GM23248 (cell line): Measurements from ENCODE around the gene TRPC4. TPM values are rescaled to one million over a fixed set of nuclear protein-coding genes. Genes with fewer than 3 reads are reported as not detected.
A peak's percentile ranks its signal among the peaks of the same experiment; 100 is the strongest.

Experiments
- DNase-seq: peaks from one replicate; pipeline ENCODE4 v3.0.0-alpha.2; 2015
- H2AFZ ChIP-seq: fragments of 200-600 bp; sonication (generic); 2 replicates; pipeline ENCODE4 v1.6.1; 2016; ENCODE audit warnings: antibody characterized with exemption
- H3F3A ChIP-seq: fragments of 200-600 bp; sonication (generic); 2 replicates; pipeline ENCODE4 v1.6.1; 2016; ENCODE audit warnings: mild to moderate bottlenecking, antibody characterized with exemption, mixed run types; ENCODE audit not compliant: insufficient read depth
- H3K27ac ChIP-seq: fragments of 200-600 bp; sonication (generic); 2 replicates; pipeline ENCODE4 v1.5.1; 2016; ENCODE audit warnings: mild to moderate bottlenecking
- H3K27me3 ChIP-seq: fragments of 200-600 bp; sonication (generic); replicated peaks from 2 replicates; pipeline ENCODE4 v1.6.1; 2016; ENCODE audit warnings: mild to moderate bottlenecking; ENCODE audit not compliant: insufficient read depth
- H3K36me3 ChIP-seq: fragments of 200-600 bp; sonication (generic); 2 replicates; pipeline ENCODE4 v1.6.1; 2016; ENCODE audit warnings: low read depth, mild to moderate bottlenecking
- H3K4me1 ChIP-seq: fragments of 200-600 bp; sonication (generic); 2 replicates; pipeline ENCODE4 v1.6.1; 2016; ENCODE audit warnings: mild to moderate bottlenecking; ENCODE audit not compliant: insufficient read depth
- H3K4me2 ChIP-seq: fragments of 200-600 bp; sonication (generic); one replicate; pipeline ENCODE4 v1.6.1; 2016; ENCODE audit warnings: mild to moderate bottlenecking; ENCODE audit not compliant: unreplicated experiment
- H3K4me3 ChIP-seq: fragments of 200-600 bp; sonication (generic); 2 replicates; pipeline ENCODE4 v1.5.1; 2016; ENCODE audit warnings: mild to moderate bottlenecking
- H3K79me2 ChIP-seq: fragments of 200-600 bp; sonication (generic); 2 replicates; pipeline ENCODE4 v1.6.1; 2016; ENCODE audit warnings: mild to moderate bottlenecking; ENCODE audit not compliant: insufficient read depth
- H3K9ac ChIP-seq: fragments of 200-600 bp; sonication (generic); 2 replicates; pipeline ENCODE4 v1.6.1; 2016; ENCODE audit warnings: mild to moderate bottlenecking
- H3K9me2 ChIP-seq: fragments of 200-600 bp; sonication (generic); 2 replicates; pipeline ENCODE4 v1.6.1; 2016; ENCODE audit warnings: mixed run types, mild to moderate bottlenecking, moderate library complexity; ENCODE audit not compliant: insufficient read depth
- H3K9me3 ChIP-seq: fragments of 200-600 bp; sonication (generic); one replicate; pipeline ENCODE4 v1.6.1; 2017; ENCODE audit warnings: low read depth
- H4K20me1 ChIP-seq: fragments of 200-600 bp; sonication (generic); 2 replicates; pipeline ENCODE4 v1.6.0; 2016; ENCODE audit not compliant: insufficient read depth
- EZH2 ChIP-seq: fragments of 200-600 bp; sonication (generic); IDR thresholded peaks from 2 replicates; pipeline ENCODE4 v1.6.1; 2018; ENCODE audit warnings: antibody characterized with exemption, mild to moderate bottlenecking; ENCODE audit not compliant: insufficient read depth, poor library complexity, severe bottlenecking
- EZH2phosphoT487 ChIP-seq: fragments of 200-600 bp; sonication (generic); IDR thresholded peaks from 2 replicates; pipeline ENCODE4 v1.6.1; 2018; ENCODE audit warnings: antibody characterized with exemption, moderate library complexity, mild to moderate bottlenecking, low read depth; ENCODE audit not compliant: insufficient read depth
- WGBS, 2 experiments: methylation state at CpG; one replicate each; pipeline ENCODE4 v1.1.6; 2015 to 2017; ENCODE audit warnings: low lambda C conversion rate in 2 of 2, low coverage in 1 of 2; ENCODE audit errors: missing lambda C conversion rate in 2 of 2; 5-methylcytosine and 5-hydroxymethylcytosine counted together
- in situ Hi-C: fragments of 300-500 bp; cut with MboI; formaldehyde crosslinking; loops from 2 replicates; pipeline ENCODE4 v1.15.0; 2020
- polyA plus RNA-seq: library from polyadenylated mRNA; unstranded; fragments of >200 nt; fragmentation: Nextera tagmentation; extraction: Ambion mirVana; gene quantifications from 2 replicates; pipeline ENCODE4 v1.2.1, GENCODE V29; 2016
- total RNA-seq: library from RNA; depleted of rRNA; stranded (reverse); fragments of >200 nt; shearing (Covaris generic); gene quantifications from 2 replicates; pipeline ENCODE4 v1.2.3, GENCODE V29; 2014

Gene TRPC4
- total and polyA plus RNA-seq, 2 experiments from 2014 or later = 6.7 to 10.5 TPM

DNA sequence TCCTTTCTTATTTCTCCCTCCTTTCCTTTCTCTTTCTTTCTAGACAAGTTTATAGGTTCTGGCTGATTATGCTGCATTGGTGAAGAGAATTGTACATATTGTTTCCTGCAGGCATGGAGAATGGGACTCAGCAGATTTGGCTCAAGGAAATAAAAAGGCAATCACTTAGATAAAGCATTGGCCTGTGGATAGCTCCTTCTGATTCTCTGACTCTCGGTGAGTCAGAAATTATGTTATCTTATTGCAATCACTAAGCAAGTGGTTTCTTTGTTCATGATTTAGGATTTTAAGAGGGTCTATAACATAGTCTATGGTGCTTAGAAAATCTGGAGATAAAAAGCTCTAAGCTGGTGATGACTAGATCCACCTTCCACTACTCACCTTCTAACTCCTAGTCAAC is 217.0 kb downstream of the TRPC4 start:
- in situ Hi-C loops = no loop called here
- no peak for DNase-seq

DNA sequence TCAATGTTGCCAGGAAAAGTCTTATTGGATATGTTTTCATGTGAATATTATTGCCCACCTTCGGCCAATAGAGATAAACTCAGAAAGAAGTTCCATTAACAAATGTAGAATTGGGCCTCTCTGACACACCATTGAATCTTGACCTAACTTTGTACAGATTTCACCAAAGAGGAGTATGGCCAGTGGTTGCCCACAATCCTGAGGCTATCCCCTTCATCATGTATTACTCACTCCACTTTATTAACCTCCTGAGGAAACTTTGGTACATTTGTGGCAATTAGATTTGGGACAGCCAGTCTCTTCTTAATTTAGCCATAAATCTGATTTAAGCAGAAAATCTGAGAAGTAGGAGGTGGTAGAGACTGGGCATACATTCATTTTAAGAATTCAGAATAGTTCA is 217.7 kb downstream of the TRPC4 start:
- peaks cover 30% of the 10 kb centered on the region for H3F3A ChIP-seq
- H3K9me2 ChIP-seq = no peaks in the 10 kb centered on the region; the same call in 1 of the 2 replicates
- H3K4me3 ChIP-seq = no peak overlapping the region
- TF ChIP-seq EZH2phosphoT487 (no peak), EZH2 (no peak)
- no peaks in the 10 kb centered on the region for H3K27me3 ChIP-seq
- H3K36me3 ChIP-seq = no peaks in the 10 kb centered on the region
- H3K9me3 ChIP-seq = no peaks in the 10 kb centered on the region
- no peak overlapping the region for H3K4me2 ChIP-seq
- peak; percentile 27 for DNase-seq
- 83 to 91% methylated on average over 1 of the region's 1 CpG for WGBS, 2 experiments
- H4K20me1 ChIP-seq = no peaks in the 10 kb centered on the region
- no peak overlapping the region for H3K27ac ChIP-seq
- no peaks in the 10 kb centered on the region for H3K79me2 ChIP-seq
- in situ Hi-C loops = no loop called here
- H3K9ac ChIP-seq = no peak overlapping the region
- peaks cover 44% of the 10 kb centered on the region for H3K4me1 ChIP-seq
- 0 out of 2 replicates have a peak overlapping the region, but pooled peaks have one; percentile 6 for H2AFZ ChIP-seq

More for the DNA sequence above, 217.0 kb downstream of the TRPC4 start:
- Histone ChIP-seq H3K4me1 (peaks cover 51% of the 10 kb centered on the region), H3K4me2 (no peak overlapping the region), H3K9me2 (no peaks in the 10 kb centered on the region; the same call in 1 of the 2 replicates), H3K4me3 (no peak overlapping the region), H3K9ac (no peak overlapping the region), H3K36me3 (no peaks in the 10 kb centered on the region), H4K20me1 (no peaks in the 10 kb centered on the region), H3K27me3 (no peaks in the 10 kb centered on the region), H3K79me2 (no peaks in the 10 kb centered on the region), H2AFZ (no peak overlapping the region), H3K9me3 (no peaks in the 10 kb centered on the region), H3K27ac (no peak overlapping the region), H3F3A (peaks cover 37% of the 10 kb centered on the region)
- TF ChIP-seq EZH2phosphoT487 = no peak
- 70 to 72% methylated on average over 1 of the region's 1 CpG for WGBS, 2 experiments

DNA sequence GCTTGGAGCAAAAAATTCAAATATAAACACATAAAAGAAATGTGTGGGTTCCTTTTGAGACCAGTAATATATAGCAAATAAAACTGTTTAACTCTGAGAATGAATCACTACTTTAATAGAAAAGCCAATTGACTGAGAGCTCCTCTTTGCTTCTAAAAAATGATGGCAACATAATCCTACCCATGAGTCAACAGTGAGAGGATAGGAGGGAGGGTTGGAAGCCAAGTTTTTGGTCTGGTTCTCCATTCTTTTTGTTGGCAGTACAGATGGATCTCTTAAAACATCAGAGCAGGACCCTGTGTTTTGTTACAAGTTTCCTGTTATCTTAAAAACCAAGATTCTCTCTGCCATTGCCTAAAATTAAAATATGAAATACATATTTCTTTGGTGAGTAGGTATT is 221.0 kb downstream of the TRPC4 start:
- no peaks in the 10 kb centered on the region for H3K36me3 ChIP-seq
- H3F3A ChIP-seq = peaks cover 15% of the 10 kb centered on the region; the same call in 1 of the 2 replicates
- in situ Hi-C loops = loop anchor here (10.0 to 25.0 kb wide), 6 partner anchors 216 to 1114 kb away; partner anchors contain the start of gene TRPC4
- H3K4me2 ChIP-seq = no peak overlapping the region
- no peaks in the 10 kb centered on the region for H3K79me2 ChIP-seq
- no peaks in the 10 kb centered on the region for H3K9me2 ChIP-seq
- H3K4me1 ChIP-seq = peaks cover 26% of the 10 kb centered on the region
- H3K9me3 ChIP-seq = no peaks in the 10 kb centered on the region
- TF ChIP-seq EZH2 (no peak), EZH2phosphoT487 (no peak)
- no peaks in the 10 kb centered on the region for H3K27me3 ChIP-seq
- DNase-seq = peak; percentile 73
- peak overlapping the region; percentile 8; the same call in 1 of the 2 replicates for H3K27ac ChIP-seq
- H2AFZ ChIP-seq = no peak overlapping the region
- H4K20me1 ChIP-seq = no peaks in the 10 kb centered on the region
- no peak overlapping the region for H3K9ac ChIP-seq
- no peak overlapping the region for H3K4me3 ChIP-seq

DNA sequence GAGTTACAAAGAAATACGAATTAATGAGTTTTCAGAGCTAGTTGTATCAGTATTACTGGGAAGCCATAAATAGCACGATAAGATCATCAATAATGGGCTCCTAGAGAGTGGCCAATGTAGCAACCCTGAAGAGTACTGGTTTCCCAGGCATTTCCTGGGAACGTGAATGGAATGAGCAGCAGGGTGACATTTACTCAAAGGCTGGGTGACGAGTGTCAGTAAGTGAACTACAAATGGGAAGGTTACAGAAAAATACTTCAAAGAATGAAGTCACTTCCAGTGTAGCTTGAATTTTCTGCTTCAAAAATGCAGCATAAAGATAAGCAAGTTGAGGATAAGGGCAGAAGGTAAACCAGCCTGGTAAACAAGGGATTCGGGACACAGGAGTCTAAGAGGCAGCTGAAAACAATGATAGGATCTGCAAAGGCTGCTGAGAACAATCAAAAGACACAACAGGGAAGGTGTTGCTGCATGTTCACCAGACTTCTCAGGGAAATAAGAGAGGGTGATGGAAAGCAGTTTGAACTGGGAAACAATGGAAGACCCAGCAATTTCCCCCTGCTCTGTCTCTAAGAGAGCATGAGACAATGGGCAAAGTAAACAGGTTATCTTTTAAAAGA is 222.4 kb downstream of the TRPC4 start:
- Histone ChIP-seq H2AFZ (peak overlapping the region; percentile 48), H3K36me3 (no peaks in the 10 kb centered on the region), H4K20me1 (no peaks in the 10 kb centered on the region), H3K79me2 (no peaks in the 10 kb centered on the region), H3F3A (peaks cover 14% of the 10 kb centered on the region; the same call in 1 of the 2 replicates), H3K27ac (no peak overlapping the region), H3K4me2 (no peak overlapping the region), H3K9ac (no peak overlapping the region), H3K4me3 (no peak overlapping the region), H3K9me2 (no peaks in the 10 kb centered on the region), H3K27me3 (no peaks in the 10 kb centered on the region), H3K4me1 (peaks cover 20% of the 10 kb centered on the region), H3K9me3 (no peaks in the 10 kb centered on the region)
- in situ Hi-C loops = loop anchor here (10.0 to 25.0 kb wide), 6 partner anchors 218 to 1115 kb away; partner anchors contain the start of gene TRPC4
- DNase-seq = no peak
- 42 to 46% methylated on average over 5 of the region's 5 CpGs for WGBS, 2 experiments
- TF ChIP-seq EZH2phosphoT487 (no peak), EZH2 (no peak)
